DND-41 (cell line): Measurements from ENCODE around the gene RPH3AL.

Experiments used
- EZH2 ChIP-seq: IDR thresholded peaks from 3 replicates; pipeline ENCODE4 v1.6.1; 2012; ENCODE audit warnings: borderline replicate concordance, low read depth, mild to moderate bottlenecking, moderate library complexity, low read length, inconsistent platforms; ENCODE audit not compliant: severe bottlenecking
- TF ChIP-seq, protein P1 (sequence below): IDR thresholded peaks from 2 replicates; pipeline ENCODE4 v1.5.1; 2012; ENCODE audit warnings: borderline replicate concordance, low read length, moderate library complexity, mild to moderate bottlenecking; ENCODE audit not compliant: poor library complexity, severe bottlenecking; ENCODE audit errors: extremely low read depth

DNA sequence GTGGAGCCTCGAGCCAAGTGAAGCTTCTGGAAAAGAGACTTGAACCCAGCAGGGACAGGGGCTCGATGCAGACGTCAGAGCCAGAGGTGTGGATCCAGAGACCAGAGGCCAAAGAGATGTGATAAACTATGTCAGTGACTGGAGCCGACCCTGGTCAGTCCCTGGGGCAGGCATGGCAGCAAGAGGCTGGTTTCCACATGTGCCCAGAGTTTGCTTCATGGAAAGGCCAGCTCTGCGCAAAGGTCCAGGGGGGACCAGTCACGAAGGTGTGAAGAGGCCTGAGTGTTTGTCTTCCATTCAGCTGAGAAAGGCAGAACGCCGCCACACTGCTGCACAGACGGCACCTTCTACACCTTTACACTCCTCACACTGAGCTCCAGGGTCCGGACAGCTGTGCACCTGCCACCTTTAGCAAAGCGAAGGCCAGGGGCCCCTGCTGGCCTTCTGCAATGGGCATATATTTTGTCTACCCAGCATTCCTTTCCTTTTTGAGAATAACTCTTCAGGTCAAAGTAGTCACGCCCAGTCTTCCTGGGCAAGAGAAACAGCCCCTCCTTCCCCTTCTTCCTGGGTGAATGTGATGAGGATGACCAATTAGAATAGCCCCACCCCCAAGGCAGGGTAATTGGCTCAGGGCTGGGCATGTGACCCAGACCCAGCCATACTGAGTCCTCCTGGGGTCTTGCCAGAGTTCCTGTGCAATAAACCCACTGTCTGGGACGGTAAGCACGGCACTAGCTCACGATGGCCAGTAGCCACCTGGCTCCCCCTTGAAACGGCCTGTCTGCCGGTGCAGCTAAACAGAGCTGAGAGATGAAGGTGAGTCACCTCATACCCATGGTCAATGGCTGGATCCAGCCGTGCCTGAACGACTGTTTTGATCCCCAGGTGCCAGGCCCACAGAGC lies 2.3 kb upstream of the RPH3AL start:
- TF ChIP-seq, protein P1, sequence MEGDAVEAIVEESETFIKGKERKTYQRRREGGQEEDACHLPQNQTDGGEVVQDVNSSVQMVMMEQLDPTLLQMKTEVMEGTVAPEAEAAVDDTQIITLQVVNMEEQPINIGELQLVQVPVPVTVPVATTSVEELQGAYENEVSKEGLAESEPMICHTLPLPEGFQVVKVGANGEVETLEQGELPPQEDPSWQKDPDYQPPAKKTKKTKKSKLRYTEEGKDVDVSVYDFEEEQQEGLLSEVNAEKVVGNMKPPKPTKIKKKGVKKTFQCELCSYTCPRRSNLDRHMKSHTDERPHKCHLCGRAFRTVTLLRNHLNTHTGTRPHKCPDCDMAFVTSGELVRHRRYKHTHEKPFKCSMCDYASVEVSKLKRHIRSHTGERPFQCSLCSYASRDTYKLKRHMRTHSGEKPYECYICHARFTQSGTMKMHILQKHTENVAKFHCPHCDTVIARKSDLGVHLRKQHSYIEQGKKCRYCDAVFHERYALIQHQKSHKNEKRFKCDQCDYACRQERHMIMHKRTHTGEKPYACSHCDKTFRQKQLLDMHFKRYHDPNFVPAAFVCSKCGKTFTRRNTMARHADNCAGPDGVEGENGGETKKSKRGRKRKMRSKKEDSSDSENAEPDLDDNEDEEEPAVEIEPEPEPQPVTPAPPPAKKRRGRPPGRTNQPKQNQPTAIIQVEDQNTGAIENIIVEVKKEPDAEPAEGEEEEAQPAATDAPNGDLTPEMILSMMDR: no peak
- TF ChIP-seq EZH2: no peak
